Heart right ventricle (tissue), 16 donors: ENCODE measurements around the gene STYXL1. TPM values are rescaled to one million over a fixed set of nuclear protein-coding genes. Genes with fewer than 3 reads are reported as not detected.

Experiments used
- ATAC-seq, 8 donors: fragments of 200-7000 bp; cut with Tn5 transposase; one replicate each; pipeline ENCODE4 v1.9.1; 2020; ENCODE audit warnings: mild to moderate bottlenecking in 8 of 8, moderate library complexity in 8 of 8, moderate number of reproducible peaks in 1 of 8
- DNase-seq, 2 donors: peaks; one replicate each; pipeline ENCODE4 v3.0.0-alpha.2; 2020
- H3K27ac ChIP-seq, 10 donors: fragments of 200-600 bp; sonication (generic) in 2 of 10; one replicate each; pipeline versions ENCODE4 v1.5.0 to v1.8.0; 2020 to 2022; ENCODE audit warnings: mild to moderate bottlenecking in 3 of 10
- H3K27me3 ChIP-seq, 7 donors: fragments of 200-600 bp; one replicate each; pipeline ENCODE4 v1.8.0; 2021 to 2022; ENCODE audit warnings: mild to moderate bottlenecking in 2 of 7
- H3K36me3 ChIP-seq, 9 donors: fragments of 200-600 bp; sonication (generic) in 1 of 9; one replicate each; pipeline versions ENCODE4 v1.5.0 to v1.8.0; 2020 to 2022; ENCODE audit warnings: mild to moderate bottlenecking in 2 of 9
- H3K4me1 ChIP-seq, 9 donors: fragments of 200-600 bp; sonication (generic) in 1 of 9; one replicate each; pipeline versions ENCODE4 v1.5.0 to v1.8.0; 2020 to 2022; ENCODE audit warnings: mild to moderate bottlenecking in 4 of 9
- H3K4me3 ChIP-seq, 10 donors: fragments of 200-600 bp; sonication (generic) in 2 of 10; one replicate each; pipeline versions ENCODE4 v1.5.0 to v1.8.0; 2020 to 2022; ENCODE audit warnings: mild to moderate bottlenecking in 7 of 10, moderate library complexity in 2 of 10
- H3K9me3 ChIP-seq, 11 donors: fragments of 200-600 bp in 10 of 11; sonication (generic) in 2 of 11; one replicate each; pipeline versions ENCODE4 v1.5.0 to v1.8.0; 2013 to 2022; ENCODE audit warnings: mild to moderate bottlenecking in 2 of 11, control low read depth in 1 of 11, moderate library complexity in 1 of 11
- WGBS, 2 donors: extraction: QIAGEN DNeasy Blood & Tissue Kit; methylation state at CpG; one replicate each; pipeline ENCODE4 v1.1.7; 2013; ENCODE audit warnings: inconsistent platforms in 1 of 2; 5-methylcytosine and 5-hydroxymethylcytosine counted together
- intact Hi-C, 10 donors: fragments of 100-400 bp; cut with DNase I; formaldehyde crosslinking; loops; one replicate each; pipeline versions ENCODE4 v1.11.1 to v1.14.2; 2022
- polyA plus RNA-seq, 2 donors: library from polyadenylated mRNA; stranded (reverse); fragments of 200-250 nt; gene quantifications; one replicate each; pipeline ENCODE4 v1.2.3, GENCODE V29; 2013
- total RNA-seq, 10 donors: library from RNA; stranded (reverse); fragmentation: NEBNext Ultra II Directional in 3 of 10; extraction: Animal tissue kit (Norgen Biotek cat#: 25700) in 3 of 10; gene quantifications; one replicate each; pipeline versions ENCODE4 v1.2.1 to v1.2.4, GENCODE V29; 2021 to 2023
- TF ChIP-seq, protein P1 (sequence below), 9 donors: fragments of 200-600 bp; sonication (generic) in 2 of 9; IDR thresholded peaks; one replicate each; pipeline versions ENCODE4 v1.5.0 to v1.8.0; 2021 to 2022; ENCODE audit warnings: antibody characterized with exemption in 9 of 9, mild to moderate bottlenecking in 5 of 9, moderate library complexity in 1 of 9
- donor health status: Arrhythmogenic right ventricular cardiomyopathy.
- donor health status: ischemic (EF 13 %, LVEDD 7.1; RV severe dilation, severe dysfunction).
- donor health status: healthy with polysubstance abuse.
- donor health status: DM: no; HTN: yes; CAD: no.
- donor health status: DM: no; HTN: no; CAD: no.
- donor health status: ischemic (EF 25% LVEDD 6.9; RV normal size, moderate dysfunction).
- donor health status: ischemic (EF 25% LVEDD 5.7; RV mildly dilated, moderate dysfunction).
- donor health status: healthy.
- donor health status: DM: yes; HTN: yes; CAD: no.
- donor health status: Ischemic cardiomyopathy.
- donor health status: ischemic (EF 35%, LVEDD 5.7; RV mildly dilated, moderate dysfunction).
- donor health status: nonischemic (EF 11% LVEDD 7.7; RV severe dilation, severe dysfunction).
- donor health status: DM: yes; HTN: yes; CAD: no.
- donor health status: PGD.
- donor health status: ischemic (EF 29% LVEDD 5.4; RV normal size, mild dysfunction).
- donor health status: nonischemic (EF 23%, LVEDD 6.1; RV moderate dilation, normal function).

Gene STYXL1
- total and polyA plus RNA-seq, 12 donors: 11.0 to 53.9 (median 17.7) TPM

DNA sequence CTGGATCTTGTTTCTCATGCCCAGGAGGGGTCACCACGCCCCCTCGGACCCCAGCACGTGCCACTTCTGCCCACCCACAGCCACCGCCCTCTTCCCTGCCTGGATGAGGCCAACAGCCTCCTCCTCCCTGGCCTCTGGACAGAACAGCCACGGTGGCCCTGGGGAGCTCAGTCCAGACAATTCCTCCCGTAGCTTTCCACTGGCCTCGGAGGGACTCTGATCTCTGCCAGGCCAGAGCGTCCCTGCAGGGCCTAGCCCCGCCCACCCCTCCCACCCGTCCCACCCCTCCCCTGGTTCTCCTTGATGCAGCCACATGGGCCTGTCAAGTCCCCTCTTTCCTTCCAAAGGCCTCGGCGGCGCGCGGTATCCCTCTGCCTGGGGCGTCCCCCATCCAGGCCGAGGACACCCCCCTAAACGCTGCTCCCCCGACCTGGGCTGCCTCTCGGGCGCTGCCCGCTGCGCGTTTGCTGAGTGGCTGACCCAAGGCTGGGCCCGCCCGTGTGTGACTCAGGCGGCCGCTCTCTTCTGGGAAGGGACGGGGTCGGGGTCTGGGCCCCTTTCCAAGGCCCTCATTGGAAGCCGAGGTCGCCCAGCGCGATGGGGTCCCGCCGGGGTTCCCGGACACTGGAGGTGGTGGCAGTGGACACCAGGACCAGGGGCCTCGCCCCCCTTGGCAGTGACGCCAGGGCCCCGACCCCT is 54.0 kb downstream of the STYXL1 start:
- peak; percentile 75 to 79 for DNase-seq
- peaks cover 0 to 13% (median 0%) of the 10 kb centered on the region in 9 donors for H3K36me3 ChIP-seq
- intact Hi-C loops: loop anchor here in 4 of 10 donors (1.0 to 5.0 kb wide), 3 partner anchors 42 to 80 kb away; partner anchors contain the start of gene POR (in 2 of the 4)
- H3K4me1 ChIP-seq: peaks cover 20 to 57% (median 44%) of the 10 kb centered on the region in 9 donors
- TF ChIP-seq, protein P1, sequence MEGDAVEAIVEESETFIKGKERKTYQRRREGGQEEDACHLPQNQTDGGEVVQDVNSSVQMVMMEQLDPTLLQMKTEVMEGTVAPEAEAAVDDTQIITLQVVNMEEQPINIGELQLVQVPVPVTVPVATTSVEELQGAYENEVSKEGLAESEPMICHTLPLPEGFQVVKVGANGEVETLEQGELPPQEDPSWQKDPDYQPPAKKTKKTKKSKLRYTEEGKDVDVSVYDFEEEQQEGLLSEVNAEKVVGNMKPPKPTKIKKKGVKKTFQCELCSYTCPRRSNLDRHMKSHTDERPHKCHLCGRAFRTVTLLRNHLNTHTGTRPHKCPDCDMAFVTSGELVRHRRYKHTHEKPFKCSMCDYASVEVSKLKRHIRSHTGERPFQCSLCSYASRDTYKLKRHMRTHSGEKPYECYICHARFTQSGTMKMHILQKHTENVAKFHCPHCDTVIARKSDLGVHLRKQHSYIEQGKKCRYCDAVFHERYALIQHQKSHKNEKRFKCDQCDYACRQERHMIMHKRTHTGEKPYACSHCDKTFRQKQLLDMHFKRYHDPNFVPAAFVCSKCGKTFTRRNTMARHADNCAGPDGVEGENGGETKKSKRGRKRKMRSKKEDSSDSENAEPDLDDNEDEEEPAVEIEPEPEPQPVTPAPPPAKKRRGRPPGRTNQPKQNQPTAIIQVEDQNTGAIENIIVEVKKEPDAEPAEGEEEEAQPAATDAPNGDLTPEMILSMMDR (IDR thresholded peaks at IDR 0.05): no peak
- H3K27me3 ChIP-seq: no peaks in the 10 kb centered on the region
- 1% methylated on average over 36 to 40 of the region's 40 CpGs for WGBS, 2 donors
- ATAC-seq: peak; percentile 30 to 52 (median 45)
- H3K9me3 ChIP-seq: no peaks in the 10 kb centered on the region
- peak overlapping the region; percentile 64 to 98 (median 81) for H3K4me3 ChIP-seq
- H3K27ac ChIP-seq: peak overlapping the region; percentile 90 to 99 (median 97)

DNA sequence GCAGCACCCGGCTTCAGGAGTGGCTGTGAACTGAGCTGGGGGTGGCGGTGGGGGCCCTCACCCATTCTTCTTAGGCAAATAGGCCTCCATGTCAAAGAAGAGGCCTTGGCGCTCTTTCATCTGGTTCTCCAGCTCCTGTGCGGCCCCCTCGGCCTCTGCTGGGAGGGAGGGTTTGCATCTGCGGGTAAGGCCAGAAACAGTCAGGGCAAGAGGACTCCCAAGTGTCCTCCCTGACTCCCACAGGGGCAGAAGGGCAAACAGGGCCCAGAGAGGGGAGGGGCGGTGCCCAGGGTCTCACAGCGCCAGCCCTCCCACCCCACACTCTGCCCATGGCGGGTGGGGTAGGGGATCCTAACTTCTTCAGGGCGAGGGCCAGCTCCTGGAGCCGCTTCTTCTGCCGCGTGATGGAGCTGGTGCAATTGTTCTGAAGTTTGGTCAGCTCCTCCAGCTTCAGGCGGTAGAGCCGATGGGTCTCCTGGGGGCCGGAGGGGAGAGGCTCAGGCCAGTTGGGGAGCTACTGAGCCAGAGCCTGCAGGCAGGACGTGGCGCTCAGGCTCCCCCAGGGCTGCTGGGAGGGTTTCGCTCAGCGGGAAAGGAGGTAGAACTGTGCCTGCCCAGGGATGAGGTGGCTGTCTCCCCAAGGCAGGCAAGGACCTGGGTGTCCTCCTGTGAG is 55.6 kb downstream of the STYXL1 start:
- Histone ChIP-seq H3K4me1 (peaks cover 20 to 57% (median 44%) of the 10 kb centered on the region in 9 donors), H3K36me3 (peaks cover 0 to 24% (median 8%) of the 10 kb centered on the region in 9 donors), H3K27ac (peak overlapping the region in 9 of 10 donors; percentile 44 to 99 (median 96)), H3K9me3 (no peaks in the 10 kb centered on the region), H3K27me3 (no peaks in the 10 kb centered on the region), H3K4me3 (no peak overlapping the region)
- intact Hi-C loops: loop anchor here in 3 of 10 donors (5.0 kb wide), 2 partner anchors 40 to 75 kb away; partner anchors contain the start of gene POR (in 2 of the 3)
- TF ChIP-seq, protein P1 (IDR thresholded peaks at IDR 0.05): no peak
- WGBS, 2 donors: 82% methylated on average over 20 of the region's 20 CpGs
- ATAC-seq (no peak), DNase-seq (peak in 1 of 2 donors; percentile 52)

DNA sequence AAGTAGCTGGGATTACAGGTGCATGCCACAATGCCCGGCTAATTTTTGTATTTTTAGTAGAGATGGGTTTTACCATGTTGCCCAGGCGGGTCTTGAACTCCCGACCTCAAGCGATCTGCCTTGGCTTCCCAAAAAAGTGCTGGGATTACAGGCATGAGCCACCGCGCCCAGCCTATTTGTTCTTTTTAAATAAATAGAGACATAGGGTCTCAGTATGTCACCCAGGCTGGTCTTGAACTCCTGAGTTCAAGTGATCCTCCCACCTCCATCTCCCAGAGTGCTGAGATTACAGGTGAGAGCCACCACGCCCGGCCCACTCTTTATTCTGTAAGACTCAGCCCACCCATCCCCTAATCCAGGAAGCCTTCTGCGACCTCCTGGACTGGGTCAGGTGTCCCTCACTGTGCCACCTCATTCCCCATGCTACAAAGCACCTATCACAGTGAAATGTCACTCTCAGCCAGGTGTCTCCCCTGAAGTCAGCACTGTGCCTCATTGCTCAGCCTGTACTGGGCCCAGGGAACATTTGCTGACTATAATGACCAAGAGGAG is 56.2 kb downstream of the STYXL1 start:
- WGBS, 2 donors: 97% methylated on average over 9 of the region's 9 CpGs

More for the DNA sequence above, 56.2 kb downstream of the STYXL1 start:
- intact Hi-C loops: loop anchor here in 3 of 10 donors (5.0 kb wide), 2 partner anchors 39 to 74 kb away; partner anchors contain the start of gene POR (in 2 of the 3)
- ATAC-seq (no peak), DNase-seq (no peak)
- Histone ChIP-seq H3K36me3 (peaks cover 0 to 30% (median 10%) of the 10 kb centered on the region in 9 donors), H3K4me1 (peaks cover 20 to 58% (median 39%) of the 10 kb centered on the region in 9 donors), H3K27ac (peak overlapping the region in 9 of 10 donors; percentile 44 to 99 (median 96)), H3K27me3 (no peaks in the 10 kb centered on the region), H3K9me3 (no peaks in the 10 kb centered on the region), H3K4me3 (no peak overlapping the region)
- TF ChIP-seq, protein P1 (IDR thresholded peaks at IDR 0.05): no peak
